GM19043 (cell line): ENCODE results near the gene PRR3.
A peak's percentile ranks its signal among the peaks of the same experiment; 100 is the strongest.
"Not testable (repeated sequence)": the region's sequence is repeated elsewhere in the genome, so short reads cannot be mapped to it uniquely, and the experiment has no call there.

Source experiments
- ATAC-seq: cut with Tn5 transposase; IDR thresholded peaks from one replicate; pipeline ENCODE4 v1.9.1; 2021; ENCODE audit warnings: low read depth; ENCODE audit not compliant: unreplicated experiment

The PRR3 gene

GRCh38 chr6:30556906-30557682 is at the start of gene PRR3:
PRR3 (plus strand) TSS chr6:30557295; CDS start chr6:30557345, 50 bp downstream.
- peak; percentile 54 for ATAC-seq

- ATAC-seq: no peak
Observed at GRCh38 chr6:30507849-30508827, 49.0 kb upstream of the PRR3 start.

GRCh38 chr6:30508890-30509736 is 48.0 kb upstream of the PRR3 start:
- no peak for ATAC-seq

GRCh38 chr6:30510419-30511168 is 46.5 kb upstream of the PRR3 start:
- ATAC-seq: no peak

GRCh38 chr6:30511169-30511546 is 45.9 kb upstream of the PRR3 start:
- ATAC-seq: no peak

DNA sequence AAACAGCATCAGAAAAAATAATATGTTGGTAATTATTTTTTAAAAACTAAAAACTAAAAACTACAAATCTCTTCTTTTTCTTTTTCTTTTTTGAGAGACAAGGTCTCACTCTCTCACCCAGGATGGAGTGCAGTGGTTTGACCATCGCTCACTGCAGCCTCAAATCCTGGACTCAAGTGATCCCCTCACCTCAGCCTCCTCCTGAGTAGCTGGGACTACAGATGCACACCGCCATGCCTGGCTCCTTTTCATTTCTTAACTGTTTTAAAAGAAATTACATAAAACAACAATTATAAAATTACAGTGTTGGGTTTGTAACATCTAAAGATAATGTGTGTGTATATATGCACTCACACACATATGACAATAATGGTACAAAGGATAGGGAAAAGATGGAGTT is 43.6 kb upstream of the PRR3 start:
- ATAC-seq: no peak

DNA sequence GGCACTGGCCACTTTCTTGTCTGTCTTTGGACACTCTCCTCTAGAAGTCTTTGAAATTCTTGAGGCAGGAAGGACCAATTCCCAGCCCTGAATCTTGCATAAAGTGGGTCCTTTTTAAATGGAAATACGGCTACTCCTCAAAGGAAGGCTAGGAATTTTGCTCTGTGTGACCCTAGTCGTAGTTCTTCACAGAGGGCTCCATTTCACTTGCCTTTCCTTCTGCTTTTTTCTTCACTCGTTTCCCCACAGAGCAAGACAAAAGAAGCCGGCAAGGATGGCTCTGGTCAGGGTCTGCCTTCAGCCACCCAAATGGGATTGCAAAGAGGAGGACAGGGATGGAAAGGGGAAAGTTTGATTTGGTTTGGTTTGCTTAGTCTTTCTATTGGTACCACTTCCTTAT is 42.0 kb upstream of the PRR3 start:
- ATAC-seq: no peak

DNA sequence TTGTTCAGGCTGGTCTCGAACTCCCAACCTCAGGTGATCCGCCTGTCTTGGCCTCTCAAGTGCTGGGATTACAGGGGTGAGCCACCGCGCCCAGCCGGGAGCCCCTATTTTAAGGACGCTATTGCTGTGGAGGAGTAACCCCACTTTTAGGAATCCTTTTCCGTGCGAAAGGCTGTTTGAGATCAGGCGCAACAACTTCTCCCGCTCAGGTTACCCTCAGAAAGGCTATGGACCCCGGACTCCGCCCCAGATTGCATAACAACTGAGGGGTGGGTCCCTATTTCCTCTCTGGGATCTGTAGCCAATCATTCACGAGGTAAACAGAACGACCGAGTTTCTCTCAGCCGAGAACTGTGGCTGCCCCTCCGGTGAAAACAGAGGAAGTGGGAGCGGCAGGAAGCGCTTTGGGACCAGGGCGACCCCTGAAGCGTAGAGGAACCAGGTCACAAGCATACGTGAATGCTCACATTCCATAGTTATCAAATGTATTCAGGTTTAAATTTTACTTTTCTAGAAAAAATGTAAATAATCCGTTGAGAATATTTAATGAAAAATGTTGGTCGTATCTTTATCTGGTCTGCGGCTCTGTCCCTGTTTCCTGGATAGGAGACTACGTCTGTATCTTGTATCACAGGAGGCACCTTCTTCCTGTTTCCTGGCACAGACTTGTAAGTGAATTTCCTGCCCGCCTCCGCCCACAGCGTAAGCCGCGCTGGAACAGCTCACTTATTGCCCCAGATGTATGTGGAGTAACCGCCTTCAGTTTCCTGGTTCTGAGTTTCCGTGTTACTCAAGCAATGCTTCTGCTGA is 40.9 kb upstream of the PRR3 start:
- no peak for ATAC-seq

- ATAC-seq: not testable (repeated sequence)
Observed at GRCh38 chr6:30516754-30517076, 40.4 kb upstream of the PRR3 start.

- ATAC-seq: not testable (repeated sequence)
Observed at GRCh38 chr6:30517767-30518504, 39.2 kb upstream of the PRR3 start.

GRCh38 chr6:30518505-30519145 is 38.5 kb upstream of the PRR3 start:
- ATAC-seq: not testable (repeated sequence)

DNA sequence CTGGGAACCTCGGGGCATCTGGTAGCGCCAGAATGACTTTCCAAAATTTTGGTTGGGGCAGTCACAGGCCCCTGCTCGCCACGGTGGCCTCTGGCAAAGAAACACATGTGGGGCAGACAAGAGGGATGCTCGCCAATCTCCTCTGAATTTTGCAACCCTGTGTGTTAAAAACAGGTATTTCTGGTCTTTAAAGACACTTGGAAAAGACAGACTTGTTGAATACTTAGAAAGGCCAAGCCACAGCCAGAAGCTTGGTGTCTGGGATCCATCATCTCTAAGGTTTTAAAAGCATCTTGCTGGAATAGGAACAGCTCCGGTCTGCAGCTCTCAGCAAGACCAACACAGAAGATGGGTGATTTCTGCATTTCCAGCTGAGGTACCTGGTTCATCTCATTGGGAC is 36.6 kb upstream of the PRR3 start:
- ATAC-seq: no peak

DNA sequence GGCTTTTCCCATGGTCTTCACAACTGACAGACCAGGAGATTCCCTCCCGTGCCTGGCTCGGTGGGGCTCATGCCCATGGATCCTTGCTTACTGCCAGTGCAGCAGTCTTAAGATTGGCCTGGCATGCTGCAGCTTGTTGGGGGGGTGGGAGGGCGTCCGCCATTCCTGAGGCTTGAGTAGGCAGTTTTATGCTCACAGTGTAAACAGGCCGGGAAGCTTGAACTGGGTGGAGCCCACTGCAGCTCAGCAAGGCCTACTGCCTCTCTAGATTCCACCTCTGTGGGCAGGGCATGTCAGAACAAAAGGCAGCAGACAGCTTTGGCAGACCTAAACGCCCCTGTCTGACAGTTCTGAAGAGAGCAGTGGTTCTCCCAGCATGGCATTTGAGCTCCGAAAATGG is 36.0 kb upstream of the PRR3 start:
- not testable (repeated sequence) for ATAC-seq

GRCh38 chr6:30521952-30522351 is 35.1 kb upstream of the PRR3 start:
- ATAC-seq: not testable (repeated sequence)

DNA sequence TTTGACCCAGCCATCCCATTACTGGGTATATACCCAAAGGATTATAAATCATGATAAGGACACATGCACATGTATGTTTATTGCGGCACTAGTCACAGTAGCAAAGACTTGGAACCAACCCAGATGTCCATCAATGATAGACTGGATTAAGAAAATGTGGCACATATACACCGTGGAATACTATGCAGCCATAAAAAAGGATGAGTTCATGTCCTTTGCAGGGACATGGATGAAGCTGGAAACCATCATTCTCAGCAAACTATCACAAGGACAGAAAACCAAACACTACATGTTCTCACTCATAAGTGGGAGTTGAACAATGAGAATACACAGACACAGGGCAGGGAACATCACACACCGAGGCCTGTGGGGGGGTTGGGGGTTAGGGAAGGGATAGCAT is 30.7 kb upstream of the PRR3 start:
- not testable (repeated sequence) for ATAC-seq

DNA sequence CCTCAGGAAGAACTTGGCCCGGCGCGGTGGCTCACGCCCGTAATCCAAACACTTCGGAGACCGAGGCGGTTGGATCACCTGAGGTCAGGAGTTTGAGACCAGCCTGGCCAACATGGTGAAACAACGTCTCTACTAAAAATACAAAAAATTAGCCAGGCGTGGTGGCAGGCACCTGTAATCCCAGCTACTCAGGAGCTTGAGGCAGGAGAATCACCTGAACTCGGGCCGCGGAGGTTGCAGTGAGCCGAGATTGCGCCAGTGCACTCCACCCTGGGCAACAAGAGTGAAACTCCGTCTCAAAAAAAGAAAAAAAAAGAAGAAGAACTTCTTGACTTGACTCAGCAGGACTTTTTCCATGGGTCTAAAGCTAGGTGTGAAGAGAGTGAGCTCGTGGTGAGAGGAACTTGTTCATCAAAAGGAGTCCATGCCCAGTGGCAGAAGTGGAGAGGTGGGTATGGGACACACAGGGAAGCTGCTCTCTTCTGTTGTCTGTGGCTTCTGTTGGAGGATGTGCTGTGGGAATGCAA is 27.7 kb upstream of the PRR3 start:
- ATAC-seq: not testable (repeated sequence)

- no peak for ATAC-seq
Observed at GRCh38 chr6:30530014-30530413, 27.1 kb upstream of the PRR3 start.
